ENCODE measurements around the gene TEPSIN.

Gene TEPSIN

DNA sequence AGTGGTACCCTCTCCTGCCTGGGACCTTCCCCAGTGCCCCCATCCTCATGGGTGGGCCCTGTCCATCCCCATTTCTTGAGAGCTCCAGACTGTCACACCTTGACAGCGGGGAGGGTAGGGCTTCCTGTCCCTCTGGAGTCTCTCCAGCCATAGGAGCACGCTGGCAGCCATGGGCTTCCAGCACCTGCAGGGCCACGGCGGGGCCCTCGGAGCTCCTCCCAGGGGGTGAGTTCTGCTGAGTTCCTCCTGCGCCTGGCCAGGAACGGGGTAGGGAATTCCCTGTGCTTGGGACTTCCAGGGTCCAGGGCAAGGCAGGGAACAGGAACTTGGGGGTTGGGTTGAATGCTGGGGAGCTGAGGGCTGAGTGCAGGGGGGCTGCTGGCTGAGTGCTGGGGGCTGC, 49.8 kb downstream of the TEPSIN start:
- H3K27ac ChIP-seq (ENCODE audit: low read depth, low read length) = no peak overlapping the region
- H3K36me3 ChIP-seq (ENCODE audit: control insufficient read depth, insufficient read depth, low read length) = peaks cover 29% of the 10 kb centered on the region
- H3K9ac ChIP-seq (ENCODE audit: low read depth, low read length) = no peak overlapping the region

DNA sequence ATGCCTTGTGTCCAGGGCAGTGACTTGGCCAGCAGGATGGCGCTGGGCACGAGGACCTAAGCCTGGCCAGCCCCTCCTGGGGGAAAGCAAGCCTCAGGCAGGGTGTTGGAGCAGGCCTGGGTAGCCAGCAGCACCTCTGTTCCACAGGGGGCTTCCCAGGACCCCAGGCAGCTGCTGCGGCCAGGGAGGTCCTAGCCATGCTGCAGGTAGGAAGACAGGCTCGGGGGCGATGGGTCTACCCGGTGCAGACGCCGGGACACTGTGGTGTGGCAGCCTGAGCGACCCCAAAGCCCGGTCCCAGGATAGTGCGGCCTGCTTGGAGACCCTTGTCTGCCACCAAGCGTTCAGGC, 50.4 kb downstream of the TEPSIN start:
- Histone ChIP-seq H3K4me1 (ENCODE audit: control insufficient read depth, insufficient read depth, low read length) (no peaks in the 10 kb centered on the region), H3K36me3 (ENCODE audit: control insufficient read depth, insufficient read depth, low read length) (peaks cover 26% of the 10 kb centered on the region), H3K27me3 (ENCODE audit: control insufficient read depth, insufficient read depth, low read length) (no peaks in the 10 kb centered on the region), H3K9ac (ENCODE audit: low read depth, low read length) (no peak overlapping the region), H3K27ac (ENCODE audit: low read depth, low read length) (no peak overlapping the region), H3K4me3 (ENCODE audit: low read depth, low read length) (no peak overlapping the region), H3K9me3 (ENCODE audit: control insufficient read depth, insufficient read depth, low read length) (no peaks in the 10 kb centered on the region)

More for the DNA sequence above, 49.8 kb downstream of the TEPSIN start:
- Histone ChIP-seq H3K4me1 (ENCODE audit: control insufficient read depth, insufficient read depth, low read length) (no peaks in the 10 kb centered on the region), H3K4me3 (ENCODE audit: low read depth, low read length) (no peak overlapping the region), H3K9me3 (ENCODE audit: control insufficient read depth, insufficient read depth, low read length) (no peaks in the 10 kb centered on the region), H3K27me3 (ENCODE audit: control insufficient read depth, insufficient read depth, low read length) (no peaks in the 10 kb centered on the region)

DNA sequence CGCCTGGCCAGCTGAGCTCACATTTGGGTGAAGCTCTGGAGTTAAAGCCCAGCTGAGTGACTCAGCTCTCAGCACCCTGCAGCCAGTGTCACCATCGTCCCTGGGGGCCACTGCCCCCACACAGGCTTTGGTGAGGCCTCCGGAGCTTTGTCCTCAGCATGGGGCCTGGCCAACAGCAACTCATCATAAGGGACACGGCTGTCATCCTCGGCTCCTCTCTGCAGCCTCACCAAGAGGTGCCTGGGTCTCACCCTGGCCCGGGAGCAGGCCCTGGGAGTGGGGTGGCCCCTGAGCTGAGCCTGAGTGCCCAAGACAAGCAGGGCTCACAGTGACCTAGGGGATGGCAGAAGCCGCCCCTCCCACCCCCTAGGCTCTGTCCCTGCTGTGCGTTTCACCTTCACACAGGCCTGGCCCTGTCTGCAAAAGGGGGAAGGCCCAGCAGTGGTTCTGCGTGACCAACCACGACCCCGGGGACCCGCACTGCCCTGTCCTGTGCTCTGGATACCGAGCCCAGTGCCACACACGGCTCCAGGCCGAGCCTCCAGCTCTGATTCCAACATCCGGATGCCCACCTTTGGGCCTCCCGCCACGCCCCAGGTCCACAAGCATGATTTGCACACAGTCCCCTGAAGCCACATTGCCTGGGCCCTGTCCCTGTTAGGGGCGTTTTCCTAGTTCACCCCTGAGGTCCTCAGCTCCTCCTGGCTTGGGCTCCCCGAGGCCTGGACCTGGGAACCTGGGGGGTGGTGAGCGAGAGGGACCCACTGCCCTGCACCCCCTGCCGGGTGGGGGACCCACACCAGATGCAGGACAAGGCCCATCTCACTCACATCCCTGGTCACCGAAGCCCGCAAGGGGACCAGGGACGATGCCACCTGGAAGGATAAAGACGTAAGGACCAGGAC, 51.0 kb downstream of the TEPSIN start:
- no peaks in the 10 kb centered on the region for H3K9me3 ChIP-seq (ENCODE audit: control insufficient read depth, insufficient read depth, low read length)
- H3K36me3 ChIP-seq (ENCODE audit: control insufficient read depth, insufficient read depth, low read length) = peaks cover 23% of the 10 kb centered on the region
- no peaks in the 10 kb centered on the region for H3K27me3 ChIP-seq (ENCODE audit: control insufficient read depth, insufficient read depth, low read length)
- no peak overlapping the region for H3K4me3 ChIP-seq (ENCODE audit: low read depth, low read length)
- no peaks in the 10 kb centered on the region for H3K4me1 ChIP-seq (ENCODE audit: control insufficient read depth, insufficient read depth, low read length)
- no peak overlapping the region for H3K9ac ChIP-seq (ENCODE audit: low read depth, low read length)
- H3K27ac ChIP-seq (ENCODE audit: low read depth, low read length) = no peak overlapping the region

DNA sequence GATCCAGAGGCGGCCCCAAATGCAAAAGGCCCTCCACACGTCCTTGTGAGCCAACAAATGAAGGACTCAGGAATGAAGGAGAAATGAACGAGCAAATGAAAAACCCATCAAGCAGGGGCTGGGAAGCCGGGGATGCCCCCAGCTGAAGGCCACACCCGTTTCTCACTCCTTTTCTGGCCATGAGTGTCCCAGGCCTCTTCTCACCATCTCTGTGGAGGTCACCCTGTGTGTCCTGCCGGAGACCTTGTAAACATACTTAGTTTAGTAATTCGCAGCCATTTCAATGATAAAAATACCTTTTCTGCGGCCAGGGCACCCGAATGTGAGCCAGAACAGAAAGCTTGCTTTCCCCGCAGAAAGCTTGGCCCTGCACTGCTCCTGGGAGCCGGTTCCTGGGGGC, 51.7 kb downstream of the TEPSIN start:
- Histone ChIP-seq H3K27me3 (ENCODE audit: control insufficient read depth, insufficient read depth, low read length) (no peaks in the 10 kb centered on the region), H3K27ac (ENCODE audit: low read depth, low read length) (no peak overlapping the region), H3K36me3 (ENCODE audit: control insufficient read depth, insufficient read depth, low read length) (peaks cover 23% of the 10 kb centered on the region), H3K4me1 (ENCODE audit: control insufficient read depth, insufficient read depth, low read length) (no peaks in the 10 kb centered on the region), H3K9me3 (ENCODE audit: control insufficient read depth, insufficient read depth, low read length) (no peaks in the 10 kb centered on the region), H3K4me3 (ENCODE audit: low read depth, low read length) (no peak overlapping the region), H3K9ac (ENCODE audit: low read depth, low read length) (no peak overlapping the region)

DNA sequence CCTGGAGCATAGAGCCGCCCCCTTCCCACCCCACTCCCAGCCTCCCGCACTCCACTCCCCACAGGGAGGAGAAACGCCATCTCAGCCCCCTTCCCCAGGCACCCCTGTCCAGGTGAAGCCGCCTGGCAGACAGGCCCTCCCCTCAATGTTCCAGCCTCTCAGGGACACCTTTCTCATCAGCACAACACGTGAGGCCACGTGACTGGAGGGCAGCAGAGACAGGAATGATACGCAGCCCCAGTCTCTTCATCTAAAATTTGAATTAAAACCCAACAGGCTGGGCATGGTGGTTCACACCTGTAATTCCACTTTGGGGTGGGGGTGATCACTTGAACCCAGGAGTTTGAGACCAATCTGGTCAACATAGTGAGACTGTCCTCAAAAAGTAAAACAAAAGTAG, 52.7 kb downstream of the TEPSIN start:
- Histone ChIP-seq H3K36me3 (ENCODE audit: control insufficient read depth, insufficient read depth, low read length) (peaks cover 23% of the 10 kb centered on the region), H3K9ac (ENCODE audit: low read depth, low read length) (no peak overlapping the region)

DNA sequence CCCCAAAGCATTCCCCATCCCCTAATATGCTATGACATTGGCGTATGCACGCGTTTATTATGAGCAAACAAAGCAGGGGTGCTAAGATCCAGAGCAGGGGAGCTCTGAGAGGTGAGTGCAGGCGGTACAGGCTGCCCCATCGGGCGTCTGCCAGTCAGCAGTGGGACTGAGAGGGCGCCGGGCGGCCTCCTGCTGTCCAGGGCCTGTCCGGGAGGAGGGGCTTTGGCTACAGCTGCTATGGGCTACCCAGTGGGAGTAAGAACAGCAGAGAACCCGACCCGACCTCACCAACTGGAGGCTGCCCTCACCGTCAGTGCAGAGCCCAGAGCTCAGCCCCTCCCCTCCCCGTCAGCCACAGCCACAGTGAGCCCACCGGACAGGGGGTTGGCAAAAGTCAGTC, 54.3 kb downstream of the TEPSIN start:
- no peak overlapping the region for H3K27ac ChIP-seq (ENCODE audit: low read depth, low read length)

More for the DNA sequence above, 52.7 kb downstream of the TEPSIN start:
- Histone ChIP-seq H3K4me3 (ENCODE audit: low read depth, low read length) (no peak overlapping the region), H3K27ac (ENCODE audit: low read depth, low read length) (no peak overlapping the region), H3K9me3 (ENCODE audit: control insufficient read depth, insufficient read depth, low read length) (no peaks in the 10 kb centered on the region), H3K27me3 (ENCODE audit: control insufficient read depth, insufficient read depth, low read length) (no peaks in the 10 kb centered on the region), H3K4me1 (ENCODE audit: control insufficient read depth, insufficient read depth, low read length) (no peaks in the 10 kb centered on the region)

DNA sequence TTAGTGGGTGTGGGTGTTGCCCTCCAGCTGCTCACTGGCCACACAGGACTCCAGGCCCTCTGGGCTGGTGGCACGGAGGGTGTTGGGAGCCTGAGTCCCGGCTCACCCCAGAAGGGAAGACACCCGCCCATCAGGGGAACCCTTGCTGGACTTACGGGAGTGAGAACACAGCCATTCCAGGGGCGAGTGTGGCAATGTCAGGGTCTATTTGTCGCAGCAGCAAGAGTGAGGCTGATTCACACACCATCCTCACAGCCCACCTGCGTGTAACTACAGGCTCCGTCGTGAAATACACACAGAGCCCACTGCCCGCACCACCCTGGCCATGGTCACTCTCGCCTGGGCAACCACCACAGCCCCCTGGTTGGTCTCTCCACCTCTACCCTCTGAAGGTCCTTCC, 55.0 kb downstream of the TEPSIN start:
- Histone ChIP-seq H3K4me1 (ENCODE audit: control insufficient read depth, insufficient read depth, low read length) (no peaks in the 10 kb centered on the region), H3K27me3 (ENCODE audit: control insufficient read depth, insufficient read depth, low read length) (no peaks in the 10 kb centered on the region), H3K4me3 (ENCODE audit: low read depth, low read length) (no peak overlapping the region), H3K9me3 (ENCODE audit: control insufficient read depth, insufficient read depth, low read length) (no peaks in the 10 kb centered on the region), H3K27ac (ENCODE audit: low read depth, low read length) (no peak overlapping the region), H3K9ac (ENCODE audit: low read depth, low read length) (no peak overlapping the region), H3K36me3 (ENCODE audit: control insufficient read depth, insufficient read depth, low read length) (peaks cover 6% of the 10 kb centered on the region; the same call in 1 of the 2 replicates)

More for the DNA sequence above, 54.3 kb downstream of the TEPSIN start:
- Histone ChIP-seq H3K4me1 (ENCODE audit: control insufficient read depth, insufficient read depth, low read length) (no peaks in the 10 kb centered on the region), H3K9me3 (ENCODE audit: control insufficient read depth, insufficient read depth, low read length) (no peaks in the 10 kb centered on the region), H3K9ac (ENCODE audit: low read depth, low read length) (no peak overlapping the region), H3K36me3 (ENCODE audit: control insufficient read depth, insufficient read depth, low read length) (peaks cover 13% of the 10 kb centered on the region), H3K27me3 (ENCODE audit: control insufficient read depth, insufficient read depth, low read length) (no peaks in the 10 kb centered on the region), H3K4me3 (ENCODE audit: low read depth, low read length) (no peak overlapping the region)

DNA sequence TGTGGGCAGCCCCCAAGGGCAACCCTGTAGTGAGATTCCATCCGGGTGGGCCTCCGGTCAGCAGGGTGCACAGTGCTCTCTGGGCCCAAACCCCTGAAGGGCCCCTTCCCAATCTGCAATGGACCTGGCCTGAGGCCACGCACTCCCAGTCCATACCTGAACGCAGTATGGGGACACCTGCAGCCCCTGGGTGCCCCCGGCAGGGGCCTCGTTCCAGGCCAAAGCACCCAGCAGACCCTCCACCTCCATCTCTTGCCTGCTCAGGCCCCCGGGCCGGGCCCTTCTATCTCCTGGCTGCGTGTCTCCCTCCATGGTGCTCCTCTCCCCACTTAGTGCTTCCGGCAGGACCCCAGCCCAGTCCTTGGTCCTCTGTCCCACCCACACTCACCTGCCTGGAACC, 55.5 kb downstream of the TEPSIN start:
- no peaks in the 10 kb centered on the region for H3K27me3 ChIP-seq (ENCODE audit: control insufficient read depth, insufficient read depth, low read length)
- H3K27ac ChIP-seq (ENCODE audit: low read depth, low read length) = no peak overlapping the region
- H3K36me3 ChIP-seq (ENCODE audit: control insufficient read depth, insufficient read depth, low read length) = peaks cover 1% of the 10 kb centered on the region; the same call in 1 of the 2 replicates
- no peaks in the 10 kb centered on the region for H3K9me3 ChIP-seq (ENCODE audit: control insufficient read depth, insufficient read depth, low read length)
- no peaks in the 10 kb centered on the region for H3K4me1 ChIP-seq (ENCODE audit: control insufficient read depth, insufficient read depth, low read length)
- no peak overlapping the region for H3K9ac ChIP-seq (ENCODE audit: low read depth, low read length)
- no peak overlapping the region for H3K4me3 ChIP-seq (ENCODE audit: low read depth, low read length)

DNA sequence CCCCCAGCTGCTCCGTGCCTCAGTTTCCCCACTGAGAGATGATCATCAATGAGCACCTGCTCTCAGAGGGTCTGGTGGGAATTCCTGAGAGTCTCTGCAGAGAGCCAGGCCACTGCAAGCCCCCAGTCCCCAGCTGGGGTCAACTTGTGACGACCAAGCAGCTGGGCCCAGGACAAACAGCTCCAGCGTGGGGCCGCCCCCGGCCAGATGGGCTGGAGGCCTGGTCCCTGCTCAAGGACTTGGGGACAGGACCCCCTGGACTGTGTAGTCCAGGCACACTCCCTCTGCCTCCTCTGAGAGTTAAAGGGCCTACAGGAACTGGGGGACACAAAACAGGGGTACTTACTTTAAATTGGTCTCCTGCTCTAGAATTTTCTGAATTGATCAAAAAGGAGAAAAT, 56.3 kb downstream of the TEPSIN start:
- Histone ChIP-seq H3K27ac (ENCODE audit: low read depth, low read length) (no peak overlapping the region), H3K27me3 (ENCODE audit: control insufficient read depth, insufficient read depth, low read length) (no peaks in the 10 kb centered on the region), H3K4me1 (ENCODE audit: control insufficient read depth, insufficient read depth, low read length) (no peaks in the 10 kb centered on the region), H3K9me3 (ENCODE audit: control insufficient read depth, insufficient read depth, low read length) (no peaks in the 10 kb centered on the region), H3K9ac (ENCODE audit: low read depth, low read length) (no peak overlapping the region), H3K4me3 (ENCODE audit: low read depth, low read length) (no peak overlapping the region), H3K36me3 (ENCODE audit: control insufficient read depth, insufficient read depth, low read length) (no peaks in the 10 kb centered on the region)

DNA sequence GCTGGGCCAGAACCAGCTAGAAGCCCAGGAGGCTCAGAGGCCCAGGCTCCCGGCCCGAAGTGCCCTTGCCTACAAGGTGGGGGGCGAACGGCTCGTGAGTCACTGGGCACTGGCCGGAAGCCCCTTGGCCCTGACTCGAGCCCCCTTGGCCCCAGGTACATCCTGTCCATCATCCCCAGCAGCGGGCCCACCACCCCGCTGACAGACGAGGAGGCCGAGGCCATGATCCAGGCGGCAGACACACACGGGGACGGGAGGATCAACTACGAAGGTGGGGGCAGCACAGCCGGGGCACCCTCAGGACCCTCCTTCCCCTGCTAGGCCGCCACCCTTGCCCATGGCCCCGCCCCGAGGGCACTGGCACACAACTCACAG, 57.1 kb downstream of the TEPSIN start:
- H3K36me3 ChIP-seq (ENCODE audit: control insufficient read depth, insufficient read depth, low read length) = no peaks in the 10 kb centered on the region
- H3K4me1 ChIP-seq (ENCODE audit: control insufficient read depth, insufficient read depth, low read length) = no peaks in the 10 kb centered on the region
- no peaks in the 10 kb centered on the region for H3K27me3 ChIP-seq (ENCODE audit: control insufficient read depth, insufficient read depth, low read length)
- no peak overlapping the region for H3K27ac ChIP-seq (ENCODE audit: low read depth, low read length)
- H3K9ac ChIP-seq (ENCODE audit: low read depth, low read length) = no peak overlapping the region
- H3K9me3 ChIP-seq (ENCODE audit: control insufficient read depth, insufficient read depth, low read length) = no peaks in the 10 kb centered on the region
- no peak overlapping the region for H3K4me3 ChIP-seq (ENCODE audit: low read depth, low read length)

DNA sequence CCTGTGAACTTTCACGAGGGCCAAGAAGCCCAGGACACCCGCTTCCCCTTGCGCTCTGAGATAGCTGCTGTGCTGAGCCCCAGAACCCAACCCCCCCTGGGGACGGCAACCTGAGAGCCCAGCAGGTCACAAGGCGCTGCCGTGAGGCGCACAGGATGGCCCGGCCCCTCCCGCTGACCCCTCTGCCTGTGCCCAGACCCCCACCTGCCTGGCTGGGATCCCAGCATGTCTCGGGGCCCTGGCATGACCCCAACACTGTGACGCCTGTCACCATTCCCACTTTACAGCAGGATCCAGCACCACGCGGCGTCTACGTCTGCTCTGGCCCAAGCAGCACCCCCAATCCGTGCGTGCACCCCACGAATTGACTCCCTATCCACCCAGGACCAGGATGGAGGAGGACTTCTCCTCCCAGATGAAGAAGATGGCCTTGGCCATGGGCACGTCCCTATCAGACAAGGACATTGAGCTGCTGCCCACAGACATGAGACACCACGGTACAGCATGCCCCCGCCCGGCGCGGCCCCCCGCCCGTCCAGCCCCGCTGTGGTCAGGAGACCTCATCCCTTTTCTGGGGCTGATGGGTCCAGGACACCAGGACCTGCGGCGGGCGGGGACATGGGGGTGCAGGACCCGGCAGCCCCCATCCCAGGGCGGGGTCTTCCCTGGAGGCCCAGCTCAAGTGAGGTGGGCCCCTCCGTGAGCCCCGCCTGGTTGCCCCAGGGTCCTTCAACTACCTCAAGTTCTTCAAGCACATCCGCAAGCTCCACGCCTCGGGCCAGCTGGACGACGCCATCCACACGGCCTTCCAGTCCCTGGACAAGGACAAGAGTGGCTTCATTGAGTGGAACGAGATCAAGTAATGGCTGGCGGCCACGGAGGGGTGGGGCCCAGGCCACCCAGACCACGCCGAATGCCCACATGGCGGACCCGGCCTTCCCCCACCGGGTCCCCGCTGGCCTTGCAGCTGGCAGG, 57.7 kb downstream of the TEPSIN start:
- no peak overlapping the region for H3K4me3 ChIP-seq (ENCODE audit: low read depth, low read length)
- no peaks in the 10 kb centered on the region for H3K27me3 ChIP-seq (ENCODE audit: control insufficient read depth, insufficient read depth, low read length)
- H3K4me1 ChIP-seq (ENCODE audit: control insufficient read depth, insufficient read depth, low read length) = no peaks in the 10 kb centered on the region

More for the DNA sequence above, 57.7 kb downstream of the TEPSIN start:
- no peak overlapping the region for H3K9ac ChIP-seq (ENCODE audit: low read depth, low read length)
- H3K27ac ChIP-seq (ENCODE audit: low read depth, low read length) = no peak overlapping the region
- no peaks in the 10 kb centered on the region for H3K9me3 ChIP-seq (ENCODE audit: control insufficient read depth, insufficient read depth, low read length)
- H3K36me3 ChIP-seq (ENCODE audit: control insufficient read depth, insufficient read depth, low read length) = no peaks in the 10 kb centered on the region
